ENCODE measurements around the gene APLN. TPM values are rescaled to one million over a fixed set of nuclear protein-coding genes. Genes with fewer than 3 reads are reported as not detected.

APLN gene
- 10 to 100 TPM; 10.2 to 23.3 (median 16.5) TPM for polyA plus RNA-seq (ENCODE audit: insufficient read length in 10 of 10)
- long read RNA-seq, donor 1, transcript APLN-201 (3 exons, 3,205 nt): major isoform, 12 of 12 reads
- long read RNA-seq, donor 1, partial matches to known transcripts: 0 of 12 reads
- long read RNA-seq, donor 1, other reads (novel, unspliced or antisense): 0 of 12 reads
- long read RNA-seq, donor 2, partial matches to known transcripts: 0 of 2 reads
- long read RNA-seq, donor 2, other reads (novel, unspliced or antisense): 0 of 2 reads
- long read RNA-seq, donor 3: 0 reads
- long read RNA-seq, donor 4, transcript APLN-201 (3 exons, 3,205 nt): major isoform, 5 of 17 reads
- long read RNA-seq, donor 4, partial matches to known transcripts: 12 of 17 reads
- long read RNA-seq, donor 4, other reads (novel, unspliced or antisense): 0 of 17 reads
- long read RNA-seq, donor 5, transcript APLN-201 (3 exons, 3,205 nt): major isoform, 9 of 9 reads
- long read RNA-seq, donor 5, partial matches to known transcripts: 0 of 9 reads
- long read RNA-seq, donor 5, other reads (novel, unspliced or antisense): 0 of 9 reads
- long read RNA-seq, donor 6, transcript APLN-201 (3 exons, 3,205 nt): major isoform, 7 of 7 reads
- long read RNA-seq, donor 6, partial matches to known transcripts: 0 of 7 reads
- long read RNA-seq, donor 6, other reads (novel, unspliced or antisense): 0 of 7 reads
- long read RNA-seq, donor 7, partial matches to known transcripts: 0 of 3 reads
- long read RNA-seq, donor 7, other reads (novel, unspliced or antisense): 0 of 3 reads
- long read RNA-seq, donor 8, transcript APLN-201 (3 exons, 3,205 nt): major isoform, 7 of 7 reads
- long read RNA-seq, donor 8, partial matches to known transcripts: 0 of 7 reads
- long read RNA-seq, donor 8, other reads (novel, unspliced or antisense): 0 of 7 reads
- long read RNA-seq, donor 9, partial matches to known transcripts: 0 of 1 reads
- long read RNA-seq, donor 9, other reads (novel, unspliced or antisense): 0 of 1 reads

- peak in 2 of 3 donors; percentile 47 to 76 for DNase-seq
These were observed at the start of gene APLN for GRCh38 chrX:129654652-129655546. APLN (minus strand) TSS chrX:129654956; CDS start chrX:129654630, 326 bp downstream.

- DNase-seq: no peak
These were observed 49.7 kb upstream of the APLN start for GRCh38 chrX:129704491-129704890.

GRCh38 chrX:129701624-129702069 is 46.9 kb upstream of the APLN start:
- peak; percentile 60 to 93 (median 86) for DNase-seq

- no peak for DNase-seq
These were observed 45.8 kb upstream of the APLN start for GRCh38 chrX:129700536-129700935.

- no peak for DNase-seq
These were observed 43.4 kb upstream of the APLN start for GRCh38 chrX:129698150-129698549.

GRCh38 chrX:129697204-129697829 is 42.6 kb upstream of the APLN start:
- DNase-seq: no peak

GRCh38 chrX:129696463-129697155 is 41.9 kb upstream of the APLN start:
- no peak for DNase-seq

GRCh38 chrX:129695937-129696336 is 41.2 kb upstream of the APLN start:
- DNase-seq: no peak

GRCh38 chrX:129695535-129695934 is 40.8 kb upstream of the APLN start:
- no peak for DNase-seq

- no peak for DNase-seq
These were observed 40.0 kb upstream of the APLN start for GRCh38 chrX:129694805-129695204.

- no peak for DNase-seq
These were observed 38.6 kb upstream of the APLN start for GRCh38 chrX:129693354-129693753.

GRCh38 chrX:129690435-129690834 is 35.7 kb upstream of the APLN start:
- DNase-seq: peak in 2 of 3 donors; percentile 39 to 60

GRCh38 chrX:129689796-129690195 is 35.0 kb upstream of the APLN start:
- no peak for DNase-seq

- DNase-seq: no peak
These were observed 33.3 kb upstream of the APLN start for GRCh38 chrX:129688097-129688496.

- DNase-seq: peak in 2 of 3 donors; percentile 30 to 76
These were observed 31.7 kb upstream of the APLN start for GRCh38 chrX:129686422-129686948.

- DNase-seq: no peak
These were observed 28.2 kb upstream of the APLN start for GRCh38 chrX:129682979-129683378.

- no peak for DNase-seq
These were observed 25.1 kb upstream of the APLN start for GRCh38 chrX:129679901-129680300.

- DNase-seq: no peak
These were observed 23.9 kb upstream of the APLN start for GRCh38 chrX:129678614-129679195.

GRCh38 chrX:129667412-129667811 is 12.7 kb upstream of the APLN start:
- no peak for DNase-seq
